Mesendoderm (in vitro differentiated cells): ENCODE data around the gene TSPEAR.

Experiments used
- DNase-seq: peaks from one replicate; pipeline ENCODE4 v3.0.0; 2013
- H2AK5ac ChIP-seq: 2 replicates; pipeline ENCODE4 v1.6.1; 2013; ENCODE audit warnings: low read length, inconsistent platforms
- H2BK120ac ChIP-seq: 2 replicates; pipeline ENCODE4 v1.6.1; 2013; ENCODE audit warnings: low read depth, mild to moderate bottlenecking, low read length, moderate library complexity, mixed read lengths
- H2BK15ac ChIP-seq: replicated peaks from 2 replicates; pipeline ENCODE4 v1.6.1; 2013; ENCODE audit warnings: low read depth, mild to moderate bottlenecking, moderate library complexity
- H2BK5ac ChIP-seq: 2 replicates; pipeline ENCODE4 v1.6.1; 2013; ENCODE audit warnings: low read length, inconsistent platforms
- H3K18ac ChIP-seq: 2 replicates; pipeline ENCODE4 v1.6.1; 2013; ENCODE audit warnings: mild to moderate bottlenecking, low read length, mixed read lengths
- H3K23ac ChIP-seq: one replicate; pipeline ENCODE4 v1.6.1; 2013; ENCODE audit warnings: low read length
- H3K27ac ChIP-seq: 2 replicates; pipeline ENCODE4 v1.5.1; 2013; ENCODE audit warnings: low read depth, mild to moderate bottlenecking, inconsistent platforms, low read length, moderate library complexity
- H3K27me3 ChIP-seq: 2 replicates; pipeline ENCODE4 v1.6.1; 2013; ENCODE audit warnings: low read length, control low read depth, mild to moderate bottlenecking, inconsistent platforms; ENCODE audit not compliant: insufficient read depth, poor library complexity
- H3K36me3 ChIP-seq: 2 replicates; pipeline ENCODE4 v1.6.1; 2013; ENCODE audit warnings: low read length, inconsistent platforms; ENCODE audit not compliant: control insufficient read depth, insufficient read depth
- H3K4ac ChIP-seq: one replicate; pipeline ENCODE4 v1.6.1; 2013; ENCODE audit warnings: low read depth, mild to moderate bottlenecking, low read length, moderate library complexity
- H3K4me1 ChIP-seq: 2 replicates; pipeline ENCODE4 v1.6.1; 2013; ENCODE audit warnings: low read depth, low read length, inconsistent platforms; ENCODE audit not compliant: control insufficient read depth
- H3K4me2 ChIP-seq: 2 replicates; pipeline ENCODE4 v1.6.1; 2013; ENCODE audit warnings: low read length
- H3K4me3 ChIP-seq: 2 replicates; pipeline ENCODE4 v1.5.1; 2013; ENCODE audit warnings: mild to moderate bottlenecking, low read length
- H3K56ac ChIP-seq: one replicate; pipeline ENCODE4 v1.6.1; 2013; ENCODE audit warnings: low read length
- H3K79me1 ChIP-seq: 2 replicates; pipeline ENCODE4 v1.6.1; 2013; ENCODE audit warnings: low read length, inconsistent platforms
- H3K79me2 ChIP-seq: 2 replicates; pipeline ENCODE4 v1.6.1; 2013; ENCODE audit warnings: mild to moderate bottlenecking, low read length; ENCODE audit not compliant: control insufficient read depth, insufficient read depth
- H3K9ac ChIP-seq: 2 replicates; pipeline ENCODE4 v1.6.1; 2013; ENCODE audit warnings: low read length, inconsistent platforms
- H4K5ac ChIP-seq: one replicate; pipeline ENCODE4 v1.6.1; 2013; ENCODE audit warnings: low read length
- H4K8ac ChIP-seq: one replicate; pipeline ENCODE4 v1.6.1; 2013; ENCODE audit warnings: low read depth, mild to moderate bottlenecking, control low read depth, low read length, moderate library complexity
- WGBS: extraction: QIAGEN DNeasy Blood & Tissue Kit; methylation state at CpG from one replicate; pipeline ENCODE4 v1.1.7; 2013; ENCODE audit warnings: low lambda C conversion rate, missing lambda C conversion rate; ENCODE audit not compliant: insufficient coverage; ENCODE audit errors: extremely low coverage; 5-methylcytosine and 5-hydroxymethylcytosine counted together

Gene TSPEAR

DNA sequence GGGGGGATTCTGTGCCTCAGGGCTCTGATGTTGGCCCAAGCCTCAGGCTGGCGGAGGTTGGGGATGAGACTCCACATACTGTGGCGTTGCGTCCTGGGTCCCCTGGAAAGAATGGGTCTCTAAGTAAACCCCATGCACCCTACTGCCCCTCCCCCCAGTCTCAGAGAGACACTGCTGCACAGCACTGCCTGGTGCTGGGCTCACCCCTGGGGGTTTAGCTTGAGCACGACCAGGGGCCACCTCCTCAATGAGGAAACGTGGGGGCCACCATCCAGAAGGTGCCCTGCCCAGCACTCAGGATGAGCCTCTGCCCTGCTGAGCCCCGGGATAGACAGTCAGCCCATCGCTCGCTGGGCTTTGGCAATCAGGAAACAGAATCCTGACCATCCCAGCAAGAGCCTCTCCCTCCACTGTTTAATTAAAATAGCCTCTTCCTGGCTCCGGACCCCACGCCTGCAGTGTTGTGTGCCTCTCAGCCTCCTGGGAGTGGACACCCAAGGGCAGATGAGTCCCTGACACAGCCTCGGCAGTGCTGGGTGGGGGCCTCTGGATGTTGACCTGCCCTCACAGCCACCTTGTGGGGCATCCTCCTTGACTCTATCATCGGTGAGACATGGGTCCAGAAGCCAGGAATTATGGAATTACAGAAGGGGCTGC, 141.4 kb downstream of the TSPEAR start:
- H3K23ac ChIP-seq = no peak overlapping the region
- no peak overlapping the region for H3K56ac ChIP-seq
- H2BK15ac ChIP-seq = no peak overlapping the region
- no peaks in the 10 kb centered on the region for H3K4me1 ChIP-seq
- WGBS = no CpG with 5 or more reads among the region's 12 CpGs
- no peak overlapping the region for H3K27ac ChIP-seq
- no peak overlapping the region for H4K5ac ChIP-seq
- no peak overlapping the region for H2BK5ac ChIP-seq
- H3K79me2 ChIP-seq = no peaks in the 10 kb centered on the region
- H3K79me1 ChIP-seq = no peaks in the 10 kb centered on the region
- H2BK120ac ChIP-seq = no peak overlapping the region
- H3K4me2 ChIP-seq = no peak overlapping the region
- H3K4me3 ChIP-seq = no peak overlapping the region
- no peak overlapping the region for H4K8ac ChIP-seq
- H2AK5ac ChIP-seq = no peak overlapping the region
- H3K9ac ChIP-seq = no peak overlapping the region
- H3K36me3 ChIP-seq = no peaks in the 10 kb centered on the region
- no peak overlapping the region for H3K18ac ChIP-seq
- DNase-seq = no peak
- H3K27me3 ChIP-seq = no peaks in the 10 kb centered on the region
- H3K4ac ChIP-seq = no peak overlapping the region

GRCh38 chr21:44568667-44569556, 142.5 kb downstream of the TSPEAR start:
- Histone ChIP-seq H3K79me2 (no peaks in the 10 kb centered on the region), H4K8ac (no peak overlapping the region), H3K4me1 (no peaks in the 10 kb centered on the region), H3K36me3 (no peaks in the 10 kb centered on the region), H3K27ac (no peak overlapping the region), H3K4me2 (no peak overlapping the region), H3K79me1 (no peaks in the 10 kb centered on the region), H2BK120ac (no peak overlapping the region), H2AK5ac (no peak overlapping the region), H3K27me3 (no peaks in the 10 kb centered on the region), H4K5ac (no peak overlapping the region), H2BK5ac (no peak overlapping the region), H3K23ac (no peak overlapping the region), H3K18ac (no peak overlapping the region), H2BK15ac (no peak overlapping the region), H3K9ac (no peak overlapping the region), H3K4me3 (no peak overlapping the region), H3K4ac (no peak overlapping the region), H3K56ac (no peak overlapping the region)
- DNase-seq = no peak
- WGBS = no CpG with 5 or more reads among the region's 27 CpGs

- H3K79me2 ChIP-seq = no peaks in the 10 kb centered on the region
- H3K18ac ChIP-seq = no peak overlapping the region
- no peak overlapping the region for H3K27ac ChIP-seq
- H4K5ac ChIP-seq = no peak overlapping the region
- H4K8ac ChIP-seq = no peak overlapping the region
- WGBS = no CpG with 5 or more reads among the region's 12 CpGs
- DNase-seq = no peak
- H3K4me2 ChIP-seq = no peak overlapping the region
- H3K27me3 ChIP-seq = no peaks in the 10 kb centered on the region
- H3K56ac ChIP-seq = no peak overlapping the region
- H3K4me1 ChIP-seq = no peaks in the 10 kb centered on the region
- H3K4me3 ChIP-seq = no peak overlapping the region
- H3K9ac ChIP-seq = no peak overlapping the region
- H3K4ac ChIP-seq = no peak overlapping the region
- no peak overlapping the region for H2BK120ac ChIP-seq
- no peak overlapping the region for H2BK15ac ChIP-seq
- H2AK5ac ChIP-seq = no peak overlapping the region
- H3K23ac ChIP-seq = no peak overlapping the region
- H2BK5ac ChIP-seq = no peak overlapping the region
- no peaks in the 10 kb centered on the region for H3K36me3 ChIP-seq
- no peaks in the 10 kb centered on the region for H3K79me1 ChIP-seq
Observed at GRCh38 chr21:44568261-44568660, 143.1 kb downstream of the TSPEAR start.

GRCh38 chr21:44567481-44568171, 143.7 kb downstream of the TSPEAR start:
- no CpG with 5 or more reads among the region's 18 CpGs for WGBS

DNA sequence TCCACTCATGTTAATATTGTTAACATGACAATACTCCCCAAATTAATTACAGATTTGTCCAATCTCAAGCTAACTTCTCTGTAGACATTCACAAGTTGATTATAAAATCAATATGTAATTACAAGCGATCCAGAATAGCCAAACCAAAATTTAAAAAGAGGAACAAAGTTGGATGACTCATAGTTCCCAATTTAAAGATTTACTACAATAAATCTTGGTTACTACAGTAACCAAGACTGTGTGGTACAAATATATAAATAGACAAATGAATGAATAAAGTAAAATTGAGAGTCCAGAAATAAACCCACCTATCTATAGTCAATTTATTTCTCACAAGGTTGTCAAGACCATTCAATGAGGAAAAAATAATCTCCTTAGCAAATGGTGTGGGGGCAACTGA, 145.0 kb downstream of the TSPEAR start:
- Histone ChIP-seq H2BK120ac (no peak overlapping the region), H3K4me1 (no peaks in the 10 kb centered on the region), H2BK5ac (no peak overlapping the region), H3K18ac (no peak overlapping the region), H3K27ac (no peak overlapping the region), H3K4me2 (no peak overlapping the region), H3K4me3 (no peak overlapping the region), H2AK5ac (no peak overlapping the region), H3K56ac (no peak overlapping the region), H3K79me1 (no peaks in the 10 kb centered on the region), H4K8ac (no peak overlapping the region), H2BK15ac (no peak overlapping the region), H3K9ac (no peak overlapping the region), H3K79me2 (no peaks in the 10 kb centered on the region), H3K23ac (no peak overlapping the region), H3K27me3 (no peaks in the 10 kb centered on the region), H4K5ac (no peak overlapping the region), H3K36me3 (no peaks in the 10 kb centered on the region), H3K4ac (no peak overlapping the region)
- DNase-seq = no peak
- no CpG with 5 or more reads among the region's 1 CpG for whole genome bisulfite sequencing

More at GRCh38 chr21:44567481-44568171, 143.7 kb downstream of the TSPEAR start:
- Histone ChIP-seq H3K27me3 (no peaks in the 10 kb centered on the region), H3K4me1 (no peaks in the 10 kb centered on the region), H2AK5ac (no peak overlapping the region), H4K8ac (no peak overlapping the region), H3K23ac (no peak overlapping the region), H3K18ac (no peak overlapping the region), H4K5ac (no peak overlapping the region), H2BK15ac (no peak overlapping the region), H3K79me2 (no peaks in the 10 kb centered on the region), H3K4me2 (no peak overlapping the region), H3K36me3 (no peaks in the 10 kb centered on the region), H3K9ac (no peak overlapping the region), H3K79me1 (no peaks in the 10 kb centered on the region), H3K56ac (no peak overlapping the region), H3K4ac (no peak overlapping the region), H2BK120ac (no peak overlapping the region), H2BK5ac (no peak overlapping the region), H3K27ac (no peak overlapping the region), H3K4me3 (no peak overlapping the region)
- DNase-seq = no peak
